ENCODE measurements around the gene TBX15.

- TF ChIP-seq EZH2 (IDR thresholded peaks at IDR 0.05; ENCODE audit: insufficient read depth, poor library complexity, severe bottlenecking) (no peak), EZH2phosphoT487 (IDR thresholded peaks at IDR 0.05; ENCODE audit: insufficient read depth, low read depth) (no peak)
Measured at GRCh38 chr1:118933051-118933781, 54.9 kb downstream of the TBX15 start.

Measured in GM23248 (cell line).